ENCODE measurements around the gene SSR1.
A peak's percentile ranks its signal among the peaks of the same experiment; 100 is the strongest.
"Not testable (repeated sequence)": the region's sequence is repeated elsewhere in the genome, so short reads cannot be mapped to it uniquely, and the experiment has no call there.

The SSR1 gene

DNA sequence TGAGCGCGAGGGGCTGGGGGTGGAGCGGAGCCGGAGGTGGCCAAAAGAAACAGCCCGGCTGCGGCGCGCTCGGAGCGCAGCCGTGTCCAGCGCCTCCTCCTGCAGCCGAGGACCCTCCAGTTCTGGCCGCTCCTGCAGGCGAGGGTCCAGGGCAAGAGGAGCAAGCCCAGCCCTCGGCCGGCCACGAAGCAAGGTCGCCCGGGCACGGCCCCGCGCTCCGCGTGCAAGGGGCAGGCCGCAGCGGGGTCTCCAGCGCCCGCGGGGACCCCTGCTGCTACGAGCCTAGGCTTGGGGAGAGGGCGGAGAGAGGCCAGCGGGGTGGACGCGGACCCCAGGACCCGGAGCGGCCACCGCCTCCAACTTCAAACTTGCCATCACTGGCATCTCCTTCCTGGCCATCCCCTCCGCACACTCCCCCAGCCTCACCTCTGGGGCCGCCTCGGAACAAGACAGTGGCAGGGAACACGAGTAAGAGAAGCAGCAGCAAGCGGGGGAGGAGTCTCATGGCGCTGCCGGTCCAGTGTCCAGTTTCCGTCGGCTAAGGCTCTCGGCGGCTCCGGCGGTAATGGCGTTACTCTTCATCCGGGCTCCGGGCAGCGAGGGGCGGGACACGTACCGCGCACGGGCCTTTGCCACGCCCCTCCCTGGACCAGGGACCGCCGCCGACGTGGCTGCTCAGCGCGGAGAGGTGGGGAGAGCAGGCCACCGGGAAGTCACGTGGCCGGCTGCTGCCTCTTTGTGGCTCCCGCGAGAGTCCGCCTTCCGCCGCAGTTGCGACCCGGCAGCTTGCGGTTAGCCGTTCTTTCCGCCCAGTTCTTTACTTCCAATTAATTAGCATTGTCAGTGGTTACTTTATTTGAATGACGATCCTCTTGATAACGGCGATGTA is at the start of gene SSR1:
SSR1 (minus strand) TSS at position 584 of the 889 bp plus-strand sequence; CDS start at position 505, 79 bp downstream.
- H3K4me3 ChIP-seq (replicated peaks; ENCODE audit: low read depth, low read length), result peak within 1 kb of the TSS; percentile 86
- DNase-seq (ENCODE audit: extremely low read depth, low read depth), result peak; percentile 82
- TF ChIP-seq, protein P1, sequence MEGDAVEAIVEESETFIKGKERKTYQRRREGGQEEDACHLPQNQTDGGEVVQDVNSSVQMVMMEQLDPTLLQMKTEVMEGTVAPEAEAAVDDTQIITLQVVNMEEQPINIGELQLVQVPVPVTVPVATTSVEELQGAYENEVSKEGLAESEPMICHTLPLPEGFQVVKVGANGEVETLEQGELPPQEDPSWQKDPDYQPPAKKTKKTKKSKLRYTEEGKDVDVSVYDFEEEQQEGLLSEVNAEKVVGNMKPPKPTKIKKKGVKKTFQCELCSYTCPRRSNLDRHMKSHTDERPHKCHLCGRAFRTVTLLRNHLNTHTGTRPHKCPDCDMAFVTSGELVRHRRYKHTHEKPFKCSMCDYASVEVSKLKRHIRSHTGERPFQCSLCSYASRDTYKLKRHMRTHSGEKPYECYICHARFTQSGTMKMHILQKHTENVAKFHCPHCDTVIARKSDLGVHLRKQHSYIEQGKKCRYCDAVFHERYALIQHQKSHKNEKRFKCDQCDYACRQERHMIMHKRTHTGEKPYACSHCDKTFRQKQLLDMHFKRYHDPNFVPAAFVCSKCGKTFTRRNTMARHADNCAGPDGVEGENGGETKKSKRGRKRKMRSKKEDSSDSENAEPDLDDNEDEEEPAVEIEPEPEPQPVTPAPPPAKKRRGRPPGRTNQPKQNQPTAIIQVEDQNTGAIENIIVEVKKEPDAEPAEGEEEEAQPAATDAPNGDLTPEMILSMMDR (IDR thresholded peaks at IDR 0.05; ENCODE audit: low read depth, low read length, missing control alignments), result no peak

DNA sequence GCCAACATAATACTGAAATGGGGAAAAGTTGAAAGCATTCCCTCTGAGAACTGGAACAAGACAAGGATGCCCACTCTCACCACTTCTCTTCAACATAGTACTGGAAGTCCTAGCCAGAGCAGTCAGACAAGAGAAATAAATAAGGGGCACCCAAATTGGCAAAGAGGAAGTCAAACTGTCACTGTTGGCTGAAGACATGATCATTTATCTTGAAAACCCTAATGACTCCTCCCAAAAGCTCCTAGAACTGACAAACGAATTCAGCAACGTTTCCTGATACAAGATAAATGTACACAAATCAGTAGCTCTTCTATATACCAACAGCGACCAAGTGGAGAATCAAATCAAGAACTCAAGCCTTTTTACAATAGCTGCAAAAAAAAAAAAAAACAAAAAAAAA is 38.9 kb upstream of the SSR1 start:
- not testable (repeated sequence) for H3K4me3 ChIP-seq (replicated peaks; ENCODE audit: low read depth, low read length); DNase-seq (ENCODE audit: extremely low read depth, low read depth)

DNA sequence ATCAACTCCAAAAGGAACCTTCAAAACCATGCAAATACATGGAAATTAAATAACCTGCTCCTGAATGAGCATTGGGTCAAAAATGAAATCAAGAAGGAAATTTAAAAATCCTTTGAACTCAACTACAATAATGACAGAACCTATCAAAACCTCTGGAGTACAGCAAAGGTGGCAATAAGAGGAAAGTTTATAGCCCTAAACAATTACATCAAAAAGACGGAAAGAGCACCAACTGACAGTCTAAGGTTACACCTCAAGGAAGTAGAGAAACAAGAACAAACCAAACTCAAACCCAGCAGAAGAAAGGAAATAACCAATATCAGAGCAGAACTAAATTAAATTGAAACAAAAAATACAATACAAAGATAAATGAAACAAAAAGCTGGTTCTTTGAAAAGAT is 37.6 kb upstream of the SSR1 start:
- not testable (repeated sequence) for DNase-seq (ENCODE audit: extremely low read depth, low read depth); H3K4me3 ChIP-seq (replicated peaks; ENCODE audit: low read depth, low read length)

DNA sequence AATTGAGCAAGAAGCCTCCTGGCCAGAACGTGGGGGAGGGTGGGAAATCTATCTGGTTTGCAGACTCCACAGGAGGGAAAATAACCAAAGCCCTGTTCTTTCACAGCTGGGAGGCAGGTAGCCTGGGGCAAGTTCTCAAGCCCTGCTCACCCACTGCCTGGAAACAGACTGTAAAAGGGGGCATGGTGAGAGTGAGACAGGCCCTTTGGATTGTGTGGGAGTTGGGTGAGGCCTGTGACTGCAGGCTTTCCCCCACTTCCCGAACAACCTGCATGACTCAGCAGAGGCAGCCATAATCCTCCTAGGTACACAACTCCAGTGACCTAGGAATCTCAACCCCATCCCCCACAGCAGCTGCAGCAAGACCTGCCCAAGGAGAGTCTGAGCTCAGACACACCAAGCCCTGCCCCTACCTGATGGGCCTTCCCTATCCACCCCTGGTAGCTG is 34.6 kb upstream of the SSR1 start:
- DNase-seq (ENCODE audit: extremely low read depth, low read depth); H3K4me3 ChIP-seq (replicated peaks; ENCODE audit: low read depth, low read length): not testable (repeated sequence)

DNA sequence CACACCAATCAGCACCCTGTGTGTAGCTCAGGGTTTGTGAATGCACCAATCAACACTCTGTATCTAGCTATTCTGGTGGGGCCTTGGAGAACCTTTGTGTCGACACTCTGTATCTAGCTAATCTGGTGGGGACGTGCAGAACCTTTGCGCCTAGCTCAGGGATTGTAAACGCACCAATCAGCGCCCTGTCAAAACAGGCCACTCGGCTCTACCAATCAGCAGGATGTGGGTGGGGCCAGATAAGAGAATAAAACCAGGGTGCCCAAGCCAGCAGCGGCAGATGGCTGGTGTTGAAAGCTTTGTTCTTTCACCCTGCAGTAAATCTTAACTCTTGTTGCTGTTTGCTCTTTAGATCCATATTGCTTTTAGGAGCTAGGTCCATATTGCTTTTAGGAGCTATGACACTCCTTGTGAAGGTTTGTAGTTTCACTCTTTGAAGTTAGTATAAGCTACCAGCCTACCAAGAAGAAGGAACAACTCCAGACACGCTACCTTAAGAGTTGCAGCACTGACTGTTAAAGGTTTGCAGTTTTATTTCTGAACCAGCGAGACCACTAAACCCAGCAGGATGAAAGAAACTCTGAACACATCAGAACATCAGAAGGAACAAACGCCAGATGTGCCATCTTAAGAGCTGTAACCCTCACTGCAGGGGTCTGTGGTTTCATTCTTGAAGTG is 31.9 kb upstream of the SSR1 start:
- DNase-seq (ENCODE audit: extremely low read depth, low read depth); H3K4me3 ChIP-seq (replicated peaks; ENCODE audit: low read depth, low read length): not testable (repeated sequence)

DNA sequence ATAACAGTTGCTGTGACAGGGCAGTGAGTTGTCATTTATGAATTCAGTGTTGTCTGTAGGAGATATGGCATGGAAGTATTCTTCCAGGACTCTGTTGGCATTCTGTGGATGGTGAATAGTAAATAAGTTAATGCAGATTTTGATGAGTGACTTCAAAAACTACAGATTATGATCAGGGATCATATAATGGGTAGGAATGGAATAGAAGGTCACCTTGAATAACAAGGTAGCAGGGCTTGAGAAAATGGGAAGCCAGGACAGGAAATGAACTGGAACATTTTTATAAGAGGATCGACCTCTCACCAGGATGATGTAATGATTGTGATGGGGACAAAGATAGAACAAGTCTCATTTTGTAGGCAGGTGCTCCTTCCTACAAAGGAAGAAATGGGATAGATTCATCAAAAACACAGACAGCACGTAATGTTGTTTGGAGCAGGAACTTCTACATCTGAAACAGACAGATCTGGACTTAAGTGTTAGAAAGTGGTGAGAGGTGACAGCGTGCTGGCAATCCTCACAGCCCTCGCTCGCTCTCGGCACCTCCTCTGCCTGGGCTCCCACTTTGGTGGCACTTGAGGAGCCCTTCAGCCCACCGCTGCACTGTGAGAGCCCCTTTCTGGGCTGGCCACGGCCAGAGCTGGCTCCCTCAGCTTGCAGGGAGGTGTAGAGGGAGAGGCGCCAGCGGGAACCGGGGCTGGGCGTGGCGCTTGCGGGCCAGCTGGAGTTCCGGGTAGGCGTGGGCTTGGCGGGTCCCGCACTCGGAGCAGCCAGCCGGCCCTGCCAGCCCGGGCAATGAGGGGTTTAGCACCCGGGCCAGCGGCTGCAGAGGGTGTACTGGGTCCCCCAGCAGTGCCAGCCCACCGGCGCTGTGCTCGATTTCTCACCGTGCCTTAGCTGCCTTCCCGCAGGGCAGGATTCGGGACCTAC is 30.8 kb upstream of the SSR1 start:
- no peak overlapping the region for H3K4me3 ChIP-seq (replicated peaks; ENCODE audit: low read depth, low read length)
- DNase-seq (ENCODE audit: extremely low read depth, low read depth), result no peak
- TF ChIP-seq, protein P1 (IDR thresholded peaks at IDR 0.05; ENCODE audit: low read depth, low read length, missing control alignments), result no peak

DNA sequence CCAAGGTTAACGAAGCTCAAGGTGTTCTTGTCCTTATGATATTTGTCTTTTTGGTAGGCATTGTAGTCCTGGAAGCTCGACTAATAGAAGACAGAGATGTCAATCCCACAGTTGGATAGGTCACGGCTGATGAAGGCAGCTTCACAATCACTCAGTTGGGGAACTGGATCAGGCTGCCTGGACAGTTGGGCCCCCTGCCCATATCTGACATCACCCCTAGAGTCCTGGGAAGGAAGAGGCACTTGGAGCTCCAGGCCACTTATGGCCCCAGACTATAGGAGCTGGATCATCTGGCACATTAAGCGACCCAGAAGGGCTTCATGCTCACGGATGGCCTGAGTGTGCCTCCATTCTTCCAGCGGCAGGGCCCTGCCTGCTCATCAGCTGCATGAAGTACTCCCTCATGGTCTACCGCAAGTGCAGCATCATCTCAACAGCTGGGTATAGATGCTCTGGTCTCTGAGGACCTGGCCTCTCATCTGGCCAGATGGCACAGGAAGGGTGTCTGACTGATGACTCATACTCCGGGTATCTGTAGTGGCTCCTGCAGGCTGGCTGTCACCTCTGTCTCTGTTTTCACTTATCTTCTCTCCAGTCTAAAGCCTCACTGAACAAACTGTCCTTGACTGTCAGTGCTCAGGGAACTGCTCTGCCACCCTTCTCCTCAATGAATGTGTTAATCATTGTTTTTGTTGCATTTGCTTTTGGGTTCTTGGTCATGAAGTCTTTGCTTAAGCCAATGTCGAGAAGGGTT is 29.2 kb upstream of the SSR1 start:
- DNase-seq (ENCODE audit: extremely low read depth, low read depth), result peak; percentile 19
- TF ChIP-seq, protein P1 (IDR thresholded peaks at IDR 0.05; ENCODE audit: low read depth, low read length, missing control alignments), result no peak
- H3K4me3 ChIP-seq (replicated peaks; ENCODE audit: low read depth, low read length), result no peak overlapping the region

DNA sequence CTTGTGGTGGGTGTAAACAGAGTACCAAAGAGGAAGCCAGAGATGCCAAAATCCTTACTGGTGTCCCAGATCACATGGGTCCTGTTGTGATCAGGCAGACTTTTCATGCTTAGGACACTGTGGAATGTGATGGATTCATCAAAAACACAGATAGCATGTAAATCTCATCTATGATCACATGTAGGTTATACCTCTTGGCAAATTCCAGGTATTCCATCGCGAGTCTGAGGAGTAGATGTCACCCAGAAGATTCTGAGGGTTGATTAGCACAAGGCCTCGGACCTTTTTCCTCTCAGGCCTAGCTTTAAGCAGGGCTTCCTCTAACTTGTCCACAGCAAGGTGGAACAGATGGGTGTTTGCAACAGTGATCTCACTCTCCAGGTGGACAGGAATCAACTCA is 28.3 kb upstream of the SSR1 start:
- TF ChIP-seq, protein P1 (IDR thresholded peaks at IDR 0.05; ENCODE audit: low read depth, low read length, missing control alignments), result no peak

More for the DNA sequence above, 28.3 kb upstream of the SSR1 start:
- H3K4me3 ChIP-seq (replicated peaks; ENCODE audit: low read depth, low read length), result no peak overlapping the region
- DNase-seq (ENCODE audit: extremely low read depth, low read depth), result no peak

Measured in HFF-Myc (cell line).